HEK293 (cell line): ENCODE results near the gene ASPSCR1.

Source experiments
- CTCF ChIA-PET: fragments of 350-600 bp; formaldehyde crosslinking; extraction: SDS; loops from one replicate; lab custom pipeline; 2021; ENCODE audit warnings: antibody characterized with exemption; lab: Yijun Ruan, JAX
- POLR2A ChIA-PET: fragments of 300-600 bp; formaldehyde crosslinking; extraction: SDS; loops from one replicate; lab custom pipeline; 2020; ENCODE audit warnings: antibody characterized with exemption, inconsistent platforms; lab: Yijun Ruan, JAX
- H3K27ac ChIP-seq: fragments of 200-500 bp; sonication (Bioruptor generic); 2 replicates; pipeline ENCODE4 v1.5.1; 2014; ENCODE audit warnings: low read depth, low read length, control low read depth, inconsistent platforms; ENCODE audit errors: extremely low read depth
- H3K36me3 ChIP-seq, 2 experiments: fragments of 200-500 bp in 1 of 2; sonication (Bioruptor generic) in 1 of 2; 1 replicate in 1 of 2; 2 replicates in 1 of 2; pipeline ENCODE4 v1.5.1; 2014 to 2017; ENCODE audit warnings: inconsistent platforms in 2 of 2, low read length in 2 of 2; ENCODE audit not compliant: control insufficient read depth in 2 of 2, insufficient read depth in 1 of 2
- H3K4me1 ChIP-seq: fragments of 200-500 bp; sonication (Bioruptor generic); 2 replicates; pipeline ENCODE4 v1.5.1; 2014; ENCODE audit warnings: mild to moderate bottlenecking, low read length, inconsistent platforms; ENCODE audit not compliant: control insufficient read depth, insufficient read depth
- H3K4me3 ChIP-seq: 2 replicates; pipeline ENCODE4 v1.5.1; 2011; ENCODE audit warnings: low read depth, mild to moderate bottlenecking, control low read depth, low read length, moderate library complexity
- H3K9me3 ChIP-seq: fragments of 200-500 bp; sonication (Bioruptor generic); 2 replicates; pipeline ENCODE4 v1.5.1; 2014; ENCODE audit warnings: low read depth, low read length, inconsistent platforms; ENCODE audit not compliant: control insufficient read depth, insufficient read depth
- EGR2 ChIP-seq: fragments of 450-650 bp; formaldehyde crosslinking; IDR thresholded peaks from 2 replicates; pipeline ENCODE4 v1.5.1; 2016; ENCODE audit warnings: low read depth, missing biosample characterization, missing genetic modification characterization
- GLIS1 ChIP-seq: fragments of 450-650 bp; formaldehyde crosslinking; IDR thresholded peaks from 2 replicates; pipeline ENCODE4 v1.5.1; 2016; ENCODE audit warnings: missing biosample characterization, missing genetic modification characterization
- IKZF3 ChIP-seq: fragments of 450-650 bp; IDR thresholded peaks from 2 replicates; pipeline ENCODE4 v1.5.0; 2018; ENCODE audit warnings: missing biosample characterization, mild to moderate bottlenecking, missing genetic modification characterization, moderate library complexity
- MZF1 ChIP-seq: fragments of 450-650 bp; formaldehyde crosslinking; IDR thresholded peaks from 2 replicates; pipeline ENCODE4 v1.5.1; 2017; ENCODE audit warnings: missing biosample characterization, missing genetic modification characterization, borderline replicate concordance
- PRDM4 ChIP-seq: fragments of 450-650 bp; formaldehyde crosslinking; IDR thresholded peaks from 2 replicates; pipeline ENCODE4 v1.5.1; 2017; ENCODE audit warnings: missing biosample characterization, missing genetic modification characterization
- SP2 ChIP-seq: fragments of 450-650 bp; formaldehyde crosslinking; IDR thresholded peaks from 2 replicates; pipeline ENCODE4 v1.5.1; 2016; ENCODE audit warnings: missing biosample characterization, missing genetic modification characterization
- SP7 ChIP-seq: fragments of 450-650 bp; formaldehyde crosslinking; IDR thresholded peaks from 2 replicates; pipeline ENCODE4 v1.5.1; 2016; ENCODE audit warnings: missing biosample characterization, missing genetic modification characterization
- YY1 ChIP-seq: fragments of 450-650 bp; formaldehyde crosslinking; IDR thresholded peaks from 2 replicates; pipeline ENCODE4 v1.5.1; 2018; ENCODE audit warnings: missing biosample characterization, missing genetic modification characterization
- ZBTB11 ChIP-seq: fragments of 450-650 bp; formaldehyde crosslinking; conservative IDR thresholded peaks from 2 replicates; pipeline ENCODE4 v1.5.1; 2016; ENCODE audit warnings: low read depth, missing biosample characterization, missing genetic modification characterization
- ZBTB8A ChIP-seq: fragments of 450-650 bp; formaldehyde crosslinking; IDR thresholded peaks from 2 replicates; pipeline ENCODE4 v1.5.1; 2016; ENCODE audit warnings: missing biosample characterization, missing genetic modification characterization
- ZNF174 ChIP-seq: fragments of 450-650 bp; formaldehyde crosslinking; IDR thresholded peaks from 2 replicates; pipeline ENCODE4 v1.5.0; 2017; ENCODE audit warnings: missing biosample characterization, mild to moderate bottlenecking, missing genetic modification characterization
- ZNF184 ChIP-seq: fragments of 450-650 bp; IDR thresholded peaks from 2 replicates; pipeline ENCODE4 v1.5.1; 2018; ENCODE audit warnings: missing biosample characterization, mild to moderate bottlenecking, missing genetic modification characterization
- ZNF2 ChIP-seq: fragments of 450-650 bp; formaldehyde crosslinking; IDR thresholded peaks from 2 replicates; pipeline ENCODE4 v1.5.1; 2016; ENCODE audit warnings: missing biosample characterization, missing genetic modification characterization
- ZNF223 ChIP-seq: fragments of 450-650 bp; formaldehyde crosslinking; IDR thresholded peaks from 2 replicates; pipeline ENCODE4 v1.5.1; 2016; ENCODE audit warnings: missing biosample characterization, missing genetic modification characterization
- ZNF311 ChIP-seq: fragments of 450-650 bp; formaldehyde crosslinking; IDR thresholded peaks from 2 replicates; pipeline ENCODE4 v1.5.1; 2017; ENCODE audit warnings: missing biosample characterization, missing genetic modification characterization, borderline replicate concordance
- ZNF548 ChIP-seq: fragments of 450-650 bp; formaldehyde crosslinking; IDR thresholded peaks from 2 replicates; pipeline ENCODE4 v1.5.1; 2016; ENCODE audit warnings: missing biosample characterization, missing genetic modification characterization
- ZNF600 ChIP-seq: fragments of 450-650 bp; formaldehyde crosslinking; IDR thresholded peaks from 2 replicates; pipeline ENCODE4 v1.5.1; 2016; ENCODE audit warnings: missing biosample characterization, missing genetic modification characterization
- ZNF626 ChIP-seq: fragments of 450-650 bp; sonication (Bioruptor Pico); formaldehyde crosslinking; IDR thresholded peaks from 2 replicates; pipeline ENCODE4 v1.5.1; 2018; ENCODE audit warnings: missing biosample characterization, missing genetic modification characterization, inconsistent platforms
- ZNF629 ChIP-seq: fragments of 450-650 bp; formaldehyde crosslinking; IDR thresholded peaks from 2 replicates; pipeline ENCODE4 v1.5.1; 2017; ENCODE audit warnings: missing biosample characterization, missing genetic modification characterization
- ZNF660 ChIP-seq: fragments of 450-650 bp; IDR thresholded peaks from 2 replicates; pipeline ENCODE4 v1.5.1; 2018; ENCODE audit warnings: missing biosample characterization, mild to moderate bottlenecking, missing genetic modification characterization
- ZNF747 ChIP-seq: fragments of 450-650 bp; formaldehyde crosslinking; IDR thresholded peaks from 2 replicates; pipeline ENCODE4 v1.5.1; 2016; ENCODE audit warnings: missing biosample characterization, missing genetic modification characterization
- ZNF791 ChIP-seq: fragments of 450-650 bp; formaldehyde crosslinking; IDR thresholded peaks from 2 replicates; pipeline ENCODE4 v1.5.1; 2016; ENCODE audit warnings: missing biosample characterization, missing genetic modification characterization
- TF ChIP-seq, protein P1 (sequence below): fragments of 450-650 bp; formaldehyde crosslinking; optimal IDR thresholded peaks from 2 replicates; pipeline ENCODE3; 2016; ENCODE audit warnings: missing biosample characterization, mild to moderate bottlenecking, missing genetic modification characterization
- TF ChIP-seq, protein P2 (sequence below): fragments of 450-650 bp; formaldehyde crosslinking; IDR thresholded peaks from 2 replicates; pipeline ENCODE4 v1.5.1; 2016; ENCODE audit warnings: missing biosample characterization, missing genetic modification characterization

ASPSCR1 gene

DNA sequence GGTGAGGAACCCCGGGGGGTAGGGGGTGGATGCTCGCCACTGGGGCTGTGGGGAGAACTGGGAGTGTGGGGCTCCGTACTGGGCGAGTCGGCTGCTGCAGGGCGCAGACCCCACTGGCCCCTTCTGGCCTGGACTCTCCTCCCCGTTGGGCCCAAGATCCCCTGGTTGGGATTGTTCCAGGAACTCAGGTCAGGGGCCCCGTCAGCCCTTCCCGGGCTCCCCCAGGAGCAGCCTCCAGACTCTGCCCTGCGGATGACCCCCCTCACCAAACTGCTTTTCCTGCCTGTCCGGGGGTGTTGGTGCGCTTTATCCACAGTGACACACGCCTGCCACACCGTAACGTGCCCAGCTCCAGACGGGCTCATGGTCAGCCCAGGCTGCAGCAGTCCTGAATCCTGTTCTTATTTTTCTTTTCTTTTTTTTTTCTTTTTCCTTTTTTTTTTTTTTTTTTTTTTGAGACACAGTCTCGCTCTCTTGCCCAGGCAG, 24.2 kb downstream of the ASPSCR1 start:
- ChIA-PET CTCF (interaction anchor here (1.1 kb wide), 1 partner anchor 14 kb away, joined by 3 read pairs; no protein-coding TSS in a partner anchor), POLR2A (interaction anchor here (0.6 kb wide), 1 partner anchor 95 kb away, joined by 7 read pairs; no protein-coding TSS in a partner anchor)
- peaks cover 6% of the 10 kb centered on the region; the same call in 1 of the 2 replicates for H3K4me1 ChIP-seq
- TF ChIP-seq PRDM4 (tag by site-specific recombination) (no peak), ZNF600 (tag by site-specific recombination) (peak; percentile 38; the same call in 1 of the 2 replicates), GLIS1 (tag by site-specific recombination) (peak; percentile 14; the same call in 1 of the 2 replicates), ZNF223 (tag by site-specific recombination) (no peak), ZBTB8A (tag by site-specific recombination) (0 out of 2 replicates have a peak, but pooled peaks have one; percentile 46)
- H3K4me3 ChIP-seq, result no peak overlapping the region
- H3K9me3 ChIP-seq, result no peaks in the 10 kb centered on the region
- no peak overlapping the region for H3K27ac ChIP-seq
- peaks cover 0 to 6% of the 10 kb centered on the region in 2 experiments; a peak in 1 of 3 replicates for H3K36me3 ChIP-seq

DNA sequence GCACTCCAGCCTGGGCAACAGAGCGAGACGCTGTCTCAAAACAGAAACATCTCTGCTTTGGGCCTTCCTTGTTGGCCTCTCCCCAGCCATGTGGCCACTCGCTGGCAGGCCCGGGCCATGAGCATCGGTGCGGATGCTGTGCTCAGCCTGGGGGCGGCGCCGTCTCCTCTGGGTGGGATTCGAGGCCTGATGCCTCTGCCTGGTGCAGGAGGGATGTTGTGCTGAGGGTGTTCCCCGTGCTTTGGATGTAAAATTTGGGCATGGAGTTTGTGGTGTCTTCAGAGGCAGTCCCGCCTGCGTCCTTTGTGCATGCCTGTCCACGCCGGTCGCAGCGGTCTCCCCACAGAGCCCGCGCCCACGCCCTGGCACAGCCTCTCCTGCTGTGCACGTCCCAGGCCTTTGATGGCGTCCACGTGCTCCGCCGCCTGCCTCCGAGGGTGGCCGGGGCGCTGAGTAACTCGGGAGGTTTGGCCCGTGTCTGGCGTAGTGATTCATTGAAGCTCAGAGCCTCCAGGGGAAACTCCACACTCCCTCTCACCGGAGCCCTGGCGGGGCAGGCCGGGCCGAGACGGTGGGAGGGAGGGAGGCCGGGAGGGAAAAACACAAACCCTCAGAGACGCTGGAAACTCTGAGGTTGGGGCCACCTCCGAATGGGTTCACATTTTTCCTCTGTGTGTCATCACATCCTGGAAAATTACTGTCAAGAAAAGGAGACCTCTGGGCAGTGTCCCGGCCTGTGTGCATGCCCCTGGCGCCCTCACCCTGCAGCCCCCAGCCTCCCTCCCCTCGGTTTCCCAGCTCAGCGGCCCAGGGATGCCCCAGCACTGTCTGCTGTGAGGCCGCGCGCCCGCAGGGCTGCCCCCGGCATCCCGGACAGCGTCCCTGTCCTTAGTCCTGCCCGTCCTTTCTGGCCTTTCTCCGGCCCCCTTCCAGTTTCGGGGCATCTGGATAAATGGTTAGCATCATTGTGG, 26.3 kb downstream of the ASPSCR1 start:
- no peaks in the 10 kb centered on the region for H3K9me3 ChIP-seq
- H3K4me3 ChIP-seq, result no peak overlapping the region
- ChIA-PET POLR2A (interaction anchor here (0.6 to 1.7 kb wide), 9 partner anchors 12 to 79 kb away, joined by 3 to 13 read pairs (median 3); partner anchors contain the start of genes CENPX, DCXR, LRRC45 and RAC3), CTCF (interaction anchor here (0.6 to 3.3 kb wide), 9 partner anchors 8 to 1532 kb away, joined by 3 to 31 read pairs (median 3); partner anchors contain the start of genes CENPX, DCXR and NOTUM)
- no peaks in the 10 kb centered on the region for H3K36me3 ChIP-seq
- peak overlapping the region; percentile 17; the same call in 1 of the 2 replicates for H3K27ac ChIP-seq
- peaks cover 6% of the 10 kb centered on the region; the same call in 1 of the 2 replicates for H3K4me1 ChIP-seq
- no peak for TF ChIP-seq YY1 (tag by site-specific recombination)
- peak; percentile 44; the same call in 1 of the 2 replicates for TF ChIP-seq ZNF2
- peak; percentile 90 for TF ChIP-seq SP7 (tag by site-specific recombination)
- peak; percentile 29; the same call in 1 of the 2 replicates for TF ChIP-seq ZNF629 (tag by site-specific recombination)
- TF ChIP-seq SP2 (tag by site-specific recombination), result peak; percentile 49
- no peak for TF ChIP-seq MZF1 (tag by site-specific recombination)
- TF ChIP-seq ZNF626, result no peak
- TF ChIP-seq, protein P1, sequence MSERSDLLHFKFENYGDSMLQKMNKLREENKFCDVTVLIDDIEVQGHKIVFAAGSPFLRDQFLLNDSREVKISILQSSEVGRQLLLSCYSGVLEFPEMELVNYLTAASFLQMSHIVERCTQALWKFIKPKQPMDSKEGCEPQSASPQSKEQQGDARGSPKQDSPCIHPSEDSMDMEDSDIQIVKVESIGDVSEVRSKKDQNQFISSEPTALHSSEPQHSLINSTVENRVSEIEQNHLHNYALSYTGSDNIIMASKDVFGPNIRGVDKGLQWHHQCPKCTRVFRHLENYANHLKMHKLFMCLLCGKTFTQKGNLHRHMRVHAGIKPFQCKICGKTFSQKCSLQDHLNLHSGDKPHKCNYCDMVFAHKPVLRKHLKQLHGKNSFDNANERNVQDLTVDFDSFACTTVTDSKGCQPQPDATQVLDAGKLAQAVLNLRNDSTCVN (tag by site-specific recombination), result peak; percentile 43
- TF ChIP-seq EGR2 (tag by site-specific recombination), result peak; percentile 74; the same call in 1 of the 2 replicates
- TF ChIP-seq, protein P2, sequence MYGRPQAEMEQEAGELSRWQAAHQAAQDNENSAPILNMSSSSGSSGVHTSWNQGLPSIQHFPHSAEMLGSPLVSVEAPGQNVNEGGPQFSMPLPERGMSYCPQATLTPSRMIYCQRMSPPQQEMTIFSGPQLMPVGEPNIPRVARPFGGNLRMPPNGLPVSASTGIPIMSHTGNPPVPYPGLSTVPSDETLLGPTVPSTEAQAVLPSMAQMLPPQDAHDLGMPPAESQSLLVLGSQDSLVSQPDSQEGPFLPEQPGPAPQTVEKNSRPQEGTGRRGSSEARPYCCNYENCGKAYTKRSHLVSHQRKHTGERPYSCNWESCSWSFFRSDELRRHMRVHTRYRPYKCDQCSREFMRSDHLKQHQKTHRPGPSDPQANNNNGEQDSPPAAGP (tag by site-specific recombination), result peak; percentile 96
- TF ChIP-seq ZNF660, result peak; percentile 95
- TF ChIP-seq ZNF548 (tag by site-specific recombination), result no peak
- peak; percentile 61; the same call in 1 of the 2 replicates for TF ChIP-seq ZBTB8A (tag by site-specific recombination)
- no peak for TF ChIP-seq ZNF747 (tag by site-specific recombination)
- no peak for TF ChIP-seq ZNF311 (tag by site-specific recombination)
- TF ChIP-seq ZNF791 (tag by site-specific recombination), result no peak
- no peak for TF ChIP-seq IKZF3 (tag by site-specific recombination)
- TF ChIP-seq ZBTB11 (tag by site-specific recombination), result no peak
- TF ChIP-seq ZNF184 (tag by site-specific recombination), result 0 out of 2 replicates have a peak, but pooled peaks have one; percentile 29
- TF ChIP-seq ZNF174, result no peak
